Measurements from ENCODE around the gene TSGA10IP.

TSGA10IP gene

GRCh38 chr11:66008468-66009101 is 63.3 kb downstream of the TSGA10IP start:
- no peak for DNase-seq

Data from COR-L47 (cell line).